OCI-LY1 (cell line): ENCODE results near the gene LRRC41.

Experiments used
- H2AFZ ChIP-seq: fragments of 200-600 bp; sonication (generic), shearing (Covaris generic); 2 replicates; pipeline ENCODE4 v1.6.0; 2014; ENCODE audit warnings: antibody characterized with exemption, mild to moderate bottlenecking, low read length
- H3F3A ChIP-seq: fragments of 200-600 bp; sonication (generic), shearing (Covaris generic); 2 replicates; pipeline ENCODE4 v1.6.0; 2014; ENCODE audit warnings: mild to moderate bottlenecking, antibody characterized with exemption, low read length, moderate library complexity; ENCODE audit not compliant: insufficient read depth
- H3K27ac ChIP-seq: fragments of 200-600 bp; sonication (generic); 2 replicates; pipeline ENCODE4 v1.5.1; 2014; ENCODE audit warnings: low read length, mixed run types, mild to moderate bottlenecking, low read depth; ENCODE audit not compliant: poor library complexity, severe bottlenecking
- H3K27me3 ChIP-seq: fragments of 200-600 bp; sonication (generic); 2 replicates; pipeline ENCODE4 v1.6.0; 2014; ENCODE audit warnings: antibody characterized with exemption, mild to moderate bottlenecking, low read length, moderate library complexity; ENCODE audit not compliant: insufficient read depth
- H3K36me3 ChIP-seq: fragments of 200-600 bp; sonication (generic); 2 replicates; pipeline ENCODE4 v1.6.1; 2014; ENCODE audit warnings: mild to moderate bottlenecking, antibody characterized with exemption, low read length, moderate library complexity, mixed read lengths; ENCODE audit not compliant: insufficient read depth
- H3K4me1 ChIP-seq: fragments of 200-600 bp; sonication (generic); 2 replicates; pipeline ENCODE4 v1.5.1; 2014; ENCODE audit warnings: mild to moderate bottlenecking, low read length, moderate library complexity; ENCODE audit not compliant: insufficient read depth, severe bottlenecking
- H3K4me2 ChIP-seq: fragments of 200-600 bp; sonication (generic), shearing (Covaris generic); 2 replicates; pipeline ENCODE4 v1.6.1; 2014; ENCODE audit warnings: low read length
- H3K4me3 ChIP-seq: fragments of 200-600 bp; sonication (generic); 2 replicates; pipeline ENCODE4 v1.5.1; 2014; ENCODE audit warnings: low read length, low read depth, mild to moderate bottlenecking, mixed read lengths; ENCODE audit not compliant: poor library complexity, severe bottlenecking
- H3K79me2 ChIP-seq: fragments of 200-600 bp; shearing (Covaris generic); 2 replicates; pipeline ENCODE4 v1.6.1; 2016; ENCODE audit warnings: mixed run types, low read length, mixed read lengths; ENCODE audit not compliant: insufficient read depth
- H3K9ac ChIP-seq: fragments of 200-600 bp; sonication (generic), shearing (Covaris generic); 2 replicates; pipeline ENCODE4 v1.6.1; 2014; ENCODE audit warnings: mild to moderate bottlenecking, low read length, mixed read lengths
- H3K9me2 ChIP-seq: fragments of 200-600 bp; sonication (generic), shearing (Covaris generic); 2 replicates; pipeline ENCODE4 v1.6.1; 2014; ENCODE audit warnings: low read depth, mild to moderate bottlenecking, low read length, mixed read lengths
- H3K9me3 ChIP-seq: fragments of 200-600 bp; shearing (Covaris generic); 2 replicates; pipeline ENCODE4 v1.6.1; 2014; ENCODE audit warnings: low read length, mixed read lengths
- H4K20me1 ChIP-seq: fragments of 200-600 bp; sonication (generic), shearing (Covaris generic); 2 replicates; pipeline ENCODE4 v1.6.0; 2016; ENCODE audit warnings: mild to moderate bottlenecking, low read length; ENCODE audit not compliant: insufficient read depth
- CTCF ChIP-seq: fragments of 200-600 bp; sonication (generic), shearing (Covaris generic); IDR thresholded peaks from 2 replicates; pipeline ENCODE4 v1.5.1; 2017; ENCODE audit warnings: mild to moderate bottlenecking, antibody characterized with exemption, low read length, moderate library complexity, mixed read lengths
- EZH2 ChIP-seq: fragments of 200-600 bp; sonication (generic), shearing (Covaris generic); IDR thresholded peaks from 2 replicates; pipeline ENCODE4 v1.8.0; 2017; ENCODE audit warnings: borderline replicate concordance, mixed run types, mild to moderate bottlenecking, antibody characterized with exemption, low read length, moderate library complexity, mixed read lengths

LRRC41 gene

GRCh38 chr1:46298387-46298786 lies 5.0 kb downstream of the LRRC41 start:
- TF ChIP-seq CTCF (no peak), EZH2 (no peak)
- Histone ChIP-seq H3K4me3 (no peak overlapping the region), H2AFZ (no peak overlapping the region), H3K4me1 (peaks cover 11% of the 10 kb centered on the region), H3K9me2 (no peaks in the 10 kb centered on the region), H3K36me3 (peaks cover 30% of the 10 kb centered on the region), H3K9ac (no peak overlapping the region), H3K79me2 (no peaks in the 10 kb centered on the region), H3F3A (no peaks in the 10 kb centered on the region), H3K4me2 (no peak overlapping the region), H4K20me1 (no peaks in the 10 kb centered on the region), H3K9me3 (no peaks in the 10 kb centered on the region), H3K27me3 (no peaks in the 10 kb centered on the region), H3K27ac (no peak overlapping the region)

GRCh38 chr1:46295306-46295705 lies 8.1 kb downstream of the LRRC41 start:
- Histone ChIP-seq H4K20me1 (no peaks in the 10 kb centered on the region), H2AFZ (no peak overlapping the region), H3K27me3 (no peaks in the 10 kb centered on the region), H3K9ac (no peak overlapping the region), H3K27ac (no peak overlapping the region), H3K4me3 (no peak overlapping the region), H3K4me1 (no peaks in the 10 kb centered on the region), H3K9me3 (no peaks in the 10 kb centered on the region), H3K4me2 (no peak overlapping the region), H3F3A (no peaks in the 10 kb centered on the region), H3K9me2 (no peaks in the 10 kb centered on the region), H3K36me3 (peaks cover 30% of the 10 kb centered on the region), H3K79me2 (no peaks in the 10 kb centered on the region)
- TF ChIP-seq CTCF (no peak), EZH2 (no peak)

GRCh38 chr1:46289976-46290375 lies 13.4 kb downstream of the LRRC41 start:
- Histone ChIP-seq H4K20me1 (no peaks in the 10 kb centered on the region), H3K27me3 (no peaks in the 10 kb centered on the region)

More at GRCh38 chr1:46289976-46290375, 13.4 kb downstream of the LRRC41 start:
- TF ChIP-seq EZH2, result no peak
- TF ChIP-seq CTCF, result no peak
- Histone ChIP-seq H3K4me3 (no peak overlapping the region), H3K79me2 (no peaks in the 10 kb centered on the region), H3K9me3 (no peaks in the 10 kb centered on the region), H2AFZ (no peak overlapping the region), H3K4me1 (peaks cover 15% of the 10 kb centered on the region), H3K36me3 (peaks cover 18% of the 10 kb centered on the region), H3F3A (no peaks in the 10 kb centered on the region), H3K9ac (no peak overlapping the region), H3K9me2 (no peaks in the 10 kb centered on the region), H3K27ac (no peak overlapping the region), H3K4me2 (no peak overlapping the region)
